Measurements from ENCODE around the gene CCN5. TPM values are rescaled to one million over a fixed set of nuclear protein-coding genes. Genes with fewer than 3 reads are reported as not detected.

Gene CCN5
- total and polyA plus RNA-seq, 2 of the 8 experiments (the other 6 are each of a cell fraction or from before 2014, with no cell fraction given) = not detected

- H3K27ac ChIP-seq (ENCODE audit: low read depth, low read length) = no peak overlapping the region
- no peak overlapping the region for H4K8ac ChIP-seq (ENCODE audit: extremely low read depth, insufficient read depth, low read length)
- H2BK5ac ChIP-seq (ENCODE audit: low read depth, low read length) = no peak overlapping the region
- H3K23me2 ChIP-seq (ENCODE audit: low read depth, low read length) = no peaks in the 10 kb centered on the region; the same call in 1 of the 2 replicates
- H2BK20ac ChIP-seq (ENCODE audit: low read length) = no peak overlapping the region
- H3K79me2 ChIP-seq (ENCODE audit: control insufficient read depth in 1 of 2, insufficient read depth in 2 of 2, low read length in 2 of 2) = no peaks in the 10 kb centered on the region
- no peak overlapping the region for H3K14ac ChIP-seq (ENCODE audit: insufficient read length)
- no peak overlapping the region for H3K23ac ChIP-seq (ENCODE audit: insufficient read length)
- no peaks in the 10 kb centered on the region for H3K9me3 ChIP-seq (ENCODE audit: insufficient read depth in 2 of 2, low read depth in 1 of 2, low read length in 1 of 2)
- ChIA-PET CTCF (ENCODE audit: partially characterized antibody) (interaction anchor here (0.5 to 3.6 kb wide), 9 partner anchors 8 to 104 kb away, joined by 3 to 13 read pairs (median 5); no protein-coding TSS in a partner anchor), POLR2A (ENCODE audit: partially characterized antibody) (interaction anchor here (1.5 kb wide), 1 partner anchor 11 kb away, joined by 3 read pairs; no protein-coding TSS in a partner anchor)
- H2AK5ac ChIP-seq (ENCODE audit: low read depth, low read length) = no peak overlapping the region
- H2BK15ac ChIP-seq (ENCODE audit: low read length) = no peak overlapping the region
- H4K91ac ChIP-seq (replicated peaks; ENCODE audit: insufficient read length, low read length) = no peak overlapping the region
- peak overlapping the region; percentile 49 for H3K4ac ChIP-seq (replicated peaks; ENCODE audit: insufficient read length, low read depth, low read length)
- H3K4me3 ChIP-seq (ENCODE audit: extremely low read depth in 1 of 4, insufficient read depth in 2 of 4, low read depth in 3 of 4, low read length in 4 of 4) = no peak overlapping the region
- H3K36me3 ChIP-seq (ENCODE audit: control insufficient read depth in 2 of 4, insufficient read depth in 4 of 4, low read length in 3 of 4) = no peaks in the 10 kb centered on the region
- no peak overlapping the region for H2BK120ac ChIP-seq (replicated peaks; ENCODE audit: low read depth, low read length)
- no peaks in the 10 kb centered on the region for H3K79me1 ChIP-seq (ENCODE audit: low read depth, low read length)
- H3K4me2 ChIP-seq (ENCODE audit: insufficient read depth in 1 of 2, low read depth in 2 of 2, low read length in 2 of 2) = no peak overlapping the region
- no peaks in the 10 kb centered on the region; a peak in 3 of 7 replicates for H3K4me1 ChIP-seq (replicated peaks in 1 of 4; ENCODE audit: control insufficient read depth in 3 of 4, insufficient read depth in 4 of 4, low read length in 3 of 4)
- no peak overlapping the region for H2BK12ac ChIP-seq (ENCODE audit: low read depth, low read length)
- no peak overlapping the region for H3K18ac ChIP-seq (ENCODE audit: extremely low read depth, low read length)
- 0 out of 2 replicates have a peak overlapping the region, but pooled peaks have one; percentile 66 for H2AFZ ChIP-seq (ENCODE audit: low read length)
- no peak overlapping the region for H3K56ac ChIP-seq (replicated peaks; ENCODE audit: insufficient read length, low read depth, low read length)
- FAIRE-seq (no peak), DNase-seq (ENCODE audit: low read depth in 1 of 2, low spot score in 2 of 2) (no peak)
- no peak overlapping the region for H4K5ac ChIP-seq (ENCODE audit: insufficient read length, low read depth, low read length)
- H4K20me1 ChIP-seq (replicated peaks in 1 of 2; ENCODE audit: control insufficient read depth in 1 of 2, insufficient read depth in 2 of 2, low read length in 2 of 2) = no peaks in the 10 kb centered on the region
- TF ChIP-seq SIN3A (conservative IDR thresholded peaks at IDR 0.05 in 1 of 2, IDR thresholded peaks at IDR 0.05 in 1 of 2; ENCODE audit: low read depth in 1 of 2, low read length in 2 of 2) = no peak
- TF ChIP-seq PHF8 (conservative IDR thresholded peaks at IDR 0.05; ENCODE audit: low read depth, low read length) = no peak
- TF ChIP-seq KDM1A (IDR thresholded peaks at IDR 0.05; ENCODE audit: borderline replicate concordance, low read length) = no peak
- no peak for TF ChIP-seq TCF12 (IDR thresholded peaks at IDR 0.05; ENCODE audit: low read depth, low read length)
- TF ChIP-seq KDM5A (IDR thresholded peaks at IDR 0.05; ENCODE audit: low read length) = no peak
- no peak for TF ChIP-seq TAF7 (optimal IDR thresholded peaks at IDR 0.05; ENCODE audit: borderline replicate concordance, low read depth, low read length)
- no peak for TF ChIP-seq JUN (IDR thresholded peaks at IDR 0.05; ENCODE audit: low read depth, low read length)
- TF ChIP-seq BRCA1 (IDR thresholded peaks at IDR 0.05; ENCODE audit: low read depth, low read length) = no peak
- 91% methylated on average over 8 of the region's 9 CpGs; no CpG with 5 or more reads in 1 of the 2 experiments for whole genome bisulfite sequencing, 2 experiments (ENCODE audit: extremely low coverage in 1 of 2, insufficient coverage in 1 of 2, insufficient read length in 1 of 2, insufficient replicate concordance in 2 of 2, low coverage in 1 of 2, low lambda C conversion rate in 2 of 2, missing lambda C conversion rate in 1 of 2)
- H3K9ac ChIP-seq (replicated peaks in 1 of 4; ENCODE audit: extremely low read depth in 1 of 4, low read depth in 3 of 4, low read length in 3 of 4) = no peak overlapping the region
- no peaks in the 10 kb centered on the region for H3K27me3 ChIP-seq (replicated peaks in 1 of 4; ENCODE audit: control insufficient read depth in 3 of 4, extremely low read depth in 1 of 4, insufficient read depth in 3 of 4, low read length in 3 of 4)
Observed at GRCh38 chr20:44709797-44710196, 5.4 kb upstream of the CCN5 start.

Data from H1 (cell line).